PFSK-1 (cell line): ENCODE results near the gene KCTD16.

Experiments used
- POLR2AphosphoS5 ChIP-seq: IDR thresholded peaks from 2 replicates; pipeline ENCODE4 v1.6.1; 2012; ENCODE audit warnings: low read depth, mild to moderate bottlenecking, control low read depth, low read length, moderate library complexity
- REST ChIP-seq, 2 experiments: IDR thresholded peaks; 2 replicates each; pipeline versions ENCODE4 v1.6.1 to v1.8.0; 2011 to 2012; ENCODE audit warnings: low read depth in 2 of 2, low read length in 2 of 2, control low read depth in 1 of 2, inconsistent platforms in 1 of 2, mild to moderate bottlenecking in 1 of 2, moderate library complexity in 1 of 2; ENCODE audit not compliant: insufficient read depth in 1 of 2
- SIN3A ChIP-seq: IDR thresholded peaks from 2 replicates; pipeline ENCODE4 v1.6.1; 2012; ENCODE audit warnings: mild to moderate bottlenecking, low read length, moderate library complexity, borderline replicate concordance; ENCODE audit not compliant: insufficient read depth
- TAF1 ChIP-seq: IDR thresholded peaks from 2 replicates; pipeline ENCODE4 v1.6.1; 2012; ENCODE audit warnings: low read length, control low read depth, borderline replicate concordance; ENCODE audit not compliant: insufficient read depth

GRCh38 chr5:144201588-144201987 is 30.9 kb downstream of the KCTD16 start:
- TF ChIP-seq SIN3A (no peak), POLR2AphosphoS5 (no peak), TAF1 (no peak), REST (IDR thresholded peaks at IDR 0.05; ENCODE audit: insufficient read depth in 1 of 2, low read depth in 2 of 2, low read length in 2 of 2) (no peak)
